ENCODE measurements around the gene SCUBE1. TPM values are rescaled to one million over a fixed set of nuclear protein-coding genes. Genes with fewer than 3 reads are reported as not detected.

SCUBE1 gene
- total RNA-seq, 2 experiments from 2014 or later = not detected

GRCh38 chr22:43253839-43254238 is 89.3 kb downstream of the SCUBE1 start:
- CTCF ChIA-PET (ENCODE audit: unreplicated experiment) = interaction anchor here (1.4 kb wide), 1 partner anchor 24 kb away, joined by 3 read pairs; no protein-coding TSS in a partner anchor
- H3K4me1 ChIP-seq (ENCODE audit: insufficient read depth, low read length, poor library complexity, severe bottlenecking) = no peaks in the 10 kb centered on the region
- no peaks in the 10 kb centered on the region for H3K9me3 ChIP-seq (ENCODE audit: low read length)
- H3K4me2 ChIP-seq (ENCODE audit: low read length) = no peak overlapping the region
- no peak overlapping the region for H2AFZ ChIP-seq (ENCODE audit: low read length)
- BruUV-seq (replicated peaks) = no TSS peak
- H3K79me2 ChIP-seq (ENCODE audit: insufficient read depth, low read depth, low read length) = no peaks in the 10 kb centered on the region
- POLR2A ChIA-PET = no interaction called here
- H3K36me3 ChIP-seq (ENCODE audit: insufficient read depth, low read length) = no peaks in the 10 kb centered on the region
- H3K27ac ChIP-seq (ENCODE audit: low read depth, low read length, poor library complexity, severe bottlenecking) = no peak overlapping the region
- no peaks in the 10 kb centered on the region for H4K20me1 ChIP-seq (ENCODE audit: insufficient read depth, low read length)
- DNase-seq (ENCODE audit: low spot score) = no peak
- no peak for TF ChIP-seq EZH2phosphoT487 (IDR thresholded peaks at IDR 0.05; ENCODE audit: borderline replicate concordance, low read depth, low read length)
- no peak for TF ChIP-seq CTCF (conservative IDR thresholded peaks at IDR 0.05; ENCODE audit: low read length)
- H3K4me3 ChIP-seq (ENCODE audit: low read depth, low read length, poor library complexity, severe bottlenecking) = no peak overlapping the region
- intact Hi-C loops (cut with micrococcal nuclease; ENCODE audit: unreplicated experiment) = no loop called here
- H3K9me2 ChIP-seq (ENCODE audit: insufficient read depth, low read length) = no peaks in the 10 kb centered on the region

- H3K79me2 ChIP-seq (ENCODE audit: insufficient read depth, low read depth, low read length) = no peaks in the 10 kb centered on the region
- no peak for TF ChIP-seq CTCF (conservative IDR thresholded peaks at IDR 0.05; ENCODE audit: low read length)
- TF ChIP-seq EZH2phosphoT487 (IDR thresholded peaks at IDR 0.05; ENCODE audit: borderline replicate concordance, low read depth, low read length) = no peak
- no TSS peak for BruUV-seq (replicated peaks)
- no peaks in the 10 kb centered on the region for H3K9me2 ChIP-seq (ENCODE audit: insufficient read depth, low read length)
- DNase-seq (ENCODE audit: low spot score) = no peak
- POLR2A ChIA-PET = no interaction called here
- H3K36me3 ChIP-seq (ENCODE audit: insufficient read depth, low read length) = no peaks in the 10 kb centered on the region
- no peak overlapping the region for H3K4me2 ChIP-seq (ENCODE audit: low read length)
- intact Hi-C loops (cut with micrococcal nuclease; ENCODE audit: unreplicated experiment) = no loop called here
- CTCF ChIA-PET (ENCODE audit: unreplicated experiment) = no interaction called here
- H3K27ac ChIP-seq (ENCODE audit: low read depth, low read length, poor library complexity, severe bottlenecking) = no peak overlapping the region
- no peak overlapping the region for H3K4me3 ChIP-seq (ENCODE audit: low read depth, low read length, poor library complexity, severe bottlenecking)
- H3K9me3 ChIP-seq (ENCODE audit: low read length) = no peaks in the 10 kb centered on the region
- no peaks in the 10 kb centered on the region for H3K4me1 ChIP-seq (ENCODE audit: insufficient read depth, low read length, poor library complexity, severe bottlenecking)
- H2AFZ ChIP-seq (ENCODE audit: low read length) = no peak overlapping the region
- H4K20me1 ChIP-seq (ENCODE audit: insufficient read depth, low read length) = no peaks in the 10 kb centered on the region
These were observed 90.9 kb downstream of the SCUBE1 start for GRCh38 chr22:43252319-43252718.

- intact Hi-C loops (cut with micrococcal nuclease; ENCODE audit: unreplicated experiment) = no loop called here
- H3K79me2 ChIP-seq (ENCODE audit: insufficient read depth, low read depth, low read length) = no peaks in the 10 kb centered on the region
- H3K9me3 ChIP-seq (ENCODE audit: low read length) = no peaks in the 10 kb centered on the region
- H3K27ac ChIP-seq (ENCODE audit: low read depth, low read length, poor library complexity, severe bottlenecking) = no peak overlapping the region
- no peaks in the 10 kb centered on the region for H4K20me1 ChIP-seq (ENCODE audit: insufficient read depth, low read length)
- no peak for DNase-seq (ENCODE audit: low spot score)
- H3K4me1 ChIP-seq (ENCODE audit: insufficient read depth, low read length, poor library complexity, severe bottlenecking) = no peaks in the 10 kb centered on the region
- no peak overlapping the region for H3K4me2 ChIP-seq (ENCODE audit: low read length)
- H3K36me3 ChIP-seq (ENCODE audit: insufficient read depth, low read length) = no peaks in the 10 kb centered on the region
- POLR2A ChIA-PET = interaction anchor here (0.6 kb wide), 1 partner anchor 783 kb away, joined by 3 read pairs; no protein-coding TSS in a partner anchor
- no peak overlapping the region for H3K4me3 ChIP-seq (ENCODE audit: low read depth, low read length, poor library complexity, severe bottlenecking)
- H2AFZ ChIP-seq (ENCODE audit: low read length) = no peak overlapping the region
- H3K9me2 ChIP-seq (ENCODE audit: insufficient read depth, low read length) = no peaks in the 10 kb centered on the region
- CTCF ChIA-PET (ENCODE audit: unreplicated experiment) = interaction anchor here (0.6 kb wide), 1 partner anchor 1035 kb away, joined by 6 read pairs; no protein-coding TSS in a partner anchor
- BruUV-seq (replicated peaks) = no TSS peak
- TF ChIP-seq CTCF (conservative IDR thresholded peaks at IDR 0.05; ENCODE audit: low read length) (no peak), EZH2phosphoT487 (IDR thresholded peaks at IDR 0.05; ENCODE audit: borderline replicate concordance, low read depth, low read length) (no peak)
These were observed 93.2 kb downstream of the SCUBE1 start for GRCh38 chr22:43249789-43250471.
